H9 (cell line): Measurements from ENCODE around the gene ZNF25. TPM values are rescaled to one million over a fixed set of nuclear protein-coding genes. Genes with fewer than 3 reads are reported as not detected.

Source experiments
- DNase-seq: peaks from one replicate; pipeline ENCODE4 v3.0.0-alpha.2; 2017
- H2AFZ ChIP-seq: one replicate; pipeline ENCODE4 v1.6.1; 2013; ENCODE audit warnings: mild to moderate bottlenecking, low read length, control low read depth, moderate library complexity
- H2AK5ac ChIP-seq: 2 replicates; pipeline ENCODE4 v1.6.1; 2013; ENCODE audit warnings: low read length, control low read depth, mixed read lengths; ENCODE audit not compliant: insufficient read length
- H2BK120ac ChIP-seq: one replicate; pipeline ENCODE4 v1.6.1; 2013; ENCODE audit warnings: low read depth, mild to moderate bottlenecking, low read length, control low read depth, inconsistent platforms; ENCODE audit not compliant: poor library complexity, severe bottlenecking
- H2BK12ac ChIP-seq: 2 replicates; pipeline ENCODE4 v1.6.1; 2013; ENCODE audit warnings: low read length, control low read depth, mixed read lengths, low read depth; ENCODE audit not compliant: insufficient read length
- H2BK15ac ChIP-seq: 2 replicates; pipeline ENCODE4 v1.6.1; 2013; ENCODE audit warnings: low read depth, low read length, control low read depth
- H2BK20ac ChIP-seq: one replicate; pipeline ENCODE4 v1.6.1; 2013; ENCODE audit warnings: low read depth, mild to moderate bottlenecking, low read length, control low read depth, inconsistent platforms; ENCODE audit not compliant: poor library complexity, severe bottlenecking
- H2BK5ac ChIP-seq: 2 replicates; pipeline ENCODE4 v1.6.1; 2013; ENCODE audit warnings: low read length, control low read depth, mixed read lengths; ENCODE audit not compliant: insufficient read length
- H3K14ac ChIP-seq: 2 replicates; pipeline ENCODE4 v1.6.1; 2013; ENCODE audit warnings: low read length, control low read depth; ENCODE audit not compliant: insufficient read depth
- H3K18ac ChIP-seq: 2 replicates; pipeline ENCODE4 v1.6.1; 2013; ENCODE audit warnings: low read depth, mild to moderate bottlenecking, mixed read lengths, low read length, control low read depth; ENCODE audit not compliant: insufficient read length
- H3K23ac ChIP-seq: 2 replicates; pipeline ENCODE4 v1.6.1; 2013; ENCODE audit warnings: low read length, control low read depth, mixed read lengths, low read depth; ENCODE audit not compliant: insufficient read length
- H3K23me2 ChIP-seq: 2 replicates; pipeline ENCODE4 v1.6.1; 2013; ENCODE audit warnings: low read depth, mild to moderate bottlenecking, mixed read lengths, low read length, control low read depth; ENCODE audit not compliant: insufficient read length, poor library complexity, severe bottlenecking
- H3K27ac ChIP-seq: 2 replicates; pipeline ENCODE4 v1.5.1; 2013; ENCODE audit warnings: low read length, control low read depth, mixed read lengths, low read depth; ENCODE audit not compliant: insufficient read length
- H3K27me3 ChIP-seq: 2 replicates; pipeline ENCODE4 v1.6.1; 2013; ENCODE audit warnings: low read length, control low read depth, inconsistent platforms; ENCODE audit not compliant: insufficient read depth
- H3K4ac ChIP-seq: 2 replicates; pipeline ENCODE4 v1.6.1; 2013; ENCODE audit warnings: low read depth, mild to moderate bottlenecking, control low read depth, inconsistent platforms, low read length, moderate library complexity
- H3K4me1 ChIP-seq: 2 replicates; pipeline ENCODE4 v1.6.1; 2013; ENCODE audit warnings: low read length, control low read depth, inconsistent platforms; ENCODE audit not compliant: insufficient read depth
- H3K4me2 ChIP-seq: 2 replicates; pipeline ENCODE4 v1.6.1; 2013; ENCODE audit warnings: low read length, control low read depth, mixed read lengths; ENCODE audit not compliant: insufficient read length, insufficient read depth
- H3K56ac ChIP-seq: 2 replicates; pipeline ENCODE4 v1.6.1; 2013; ENCODE audit warnings: low read depth, mild to moderate bottlenecking, mixed read lengths, low read length, control low read depth; ENCODE audit not compliant: insufficient read length
- H3K79me1 ChIP-seq: 2 replicates; pipeline ENCODE4 v1.6.1; 2013; ENCODE audit warnings: low read depth, mild to moderate bottlenecking, moderate library complexity, low read length, control low read depth, inconsistent platforms; ENCODE audit not compliant: insufficient read depth, poor library complexity, severe bottlenecking
- H3K79me2 ChIP-seq: 2 replicates; pipeline ENCODE4 v1.6.1; 2013; ENCODE audit warnings: low read length, control low read depth, inconsistent platforms; ENCODE audit not compliant: insufficient read depth
- H3K9ac ChIP-seq: 2 replicates; pipeline ENCODE4 v1.6.1; 2013; ENCODE audit warnings: low read length, control low read depth, mixed read lengths; ENCODE audit not compliant: insufficient read length; ENCODE audit errors: extremely low read depth
- H3K9me3 ChIP-seq: one replicate; pipeline ENCODE4 v1.6.1; 2013; ENCODE audit warnings: low read depth, low read length, inconsistent platforms; ENCODE audit not compliant: control insufficient read depth
- H3T11ph ChIP-seq: one replicate; pipeline ENCODE4 v1.6.1; 2013; ENCODE audit warnings: mild to moderate bottlenecking, low read length, control low read depth, inconsistent platforms
- H4K20me1 ChIP-seq: one replicate; pipeline ENCODE4 v1.6.1; 2013; ENCODE audit not compliant: control insufficient read depth, insufficient read length, insufficient read depth
- H4K5ac ChIP-seq: 2 replicates; pipeline ENCODE4 v1.6.1; 2013; ENCODE audit warnings: low read depth, mild to moderate bottlenecking, mixed read lengths, low read length, control low read depth; ENCODE audit not compliant: insufficient read length
- H4K8ac ChIP-seq: replicated peaks from 2 replicates; pipeline ENCODE4 v1.6.1; 2013; ENCODE audit warnings: low read length, control low read depth, mixed read lengths, low read depth; ENCODE audit not compliant: insufficient read length
- H4K91ac ChIP-seq: 2 replicates; pipeline ENCODE4 v1.6.1; 2013; ENCODE audit warnings: low read depth, mild to moderate bottlenecking, moderate library complexity, mixed read lengths, low read length, control low read depth; ENCODE audit not compliant: insufficient read length
- H3K27ac Mint-ChIP-seq, 3 experiments: 2 replicates in 2 of 3; 3 replicates in 1 of 3; pipeline ENCODE4 v1.8.0; 2020 to 2021; ENCODE audit warnings: mixed read lengths in 3 of 3, mild to moderate bottlenecking in 1 of 3, moderate library complexity in 1 of 3
- H3K27me3 Mint-ChIP-seq: 2 replicates; pipeline ENCODE4 v1.8.0; 2021; ENCODE audit warnings: low read depth, mild to moderate bottlenecking, moderate library complexity, mixed read lengths
- H3K36me3 Mint-ChIP-seq, 3 experiments: 2 replicates in 2 of 3; 3 replicates in 1 of 3; pipeline ENCODE4 v1.8.0; 2020 to 2021; ENCODE audit warnings: low read depth in 3 of 3, mixed read lengths in 3 of 3; ENCODE audit not compliant: insufficient read depth in 1 of 3
- H3K4me1 Mint-ChIP-seq, 2 experiments: 2 replicates each; pipeline ENCODE4 v1.8.0; 2020; ENCODE audit warnings: mixed read lengths in 2 of 2
- H3K4me3 Mint-ChIP-seq, 2 experiments: 2 replicates in 1 of 2; 3 replicates in 1 of 2; pipeline ENCODE4 v1.8.0; 2020 to 2021; ENCODE audit warnings: mild to moderate bottlenecking in 2 of 2, mixed read lengths in 2 of 2, moderate library complexity in 1 of 2
- H3K9me3 Mint-ChIP-seq, 2 experiments: 2 replicates in 1 of 2; 3 replicates in 1 of 2; pipeline ENCODE4 v1.8.0; 2020; ENCODE audit warnings: mild to moderate bottlenecking in 2 of 2, mixed read lengths in 2 of 2, moderate library complexity in 1 of 2
- CTCF ChIP-seq: fragments of 200-600 bp; sonication (generic); conservative IDR thresholded peaks from 3 replicates; pipeline ENCODE4 v1.8.0; 2021; ENCODE audit warnings: antibody characterized with exemption, mild to moderate bottlenecking
- WGBS: extraction: QIAGEN DNeasy Blood & Tissue Kit; methylation state at CpG from one replicate; pipeline ENCODE4 v1.1.7; 2013; ENCODE audit warnings: missing lambda C conversion rate, low lambda C conversion rate, mixed read lengths; ENCODE audit not compliant: insufficient read length; ENCODE audit errors: extremely low coverage; 5-methylcytosine and 5-hydroxymethylcytosine counted together
- total RNA-seq: library from RNA; stranded (reverse); gene quantifications from 2 replicates; pipeline ENCODE4 v1.2.1, GENCODE V29; 2021

ZNF25 gene
- total RNA-seq, 1 experiment from 2014 or later, result 0.83 TPM

- no peak overlapping the region for H4K91ac ChIP-seq
- Mint-ChIP-seq H3K27ac (no peak overlapping the region), H3K4me1 (no peaks in the 10 kb centered on the region), H3K4me3 (no peak overlapping the region), H3K27me3 (no peaks in the 10 kb centered on the region), H3K36me3 (peaks cover 26 to 44% (median 27%) of the 10 kb centered on the region in 3 experiments), H3K9me3 (peaks cover 79 to 92% of the 10 kb centered on the region in 2 experiments)
- H4K5ac ChIP-seq, result no peak overlapping the region
- no peak overlapping the region for H2BK15ac ChIP-seq
- no peaks in the 10 kb centered on the region for H3K4me1 ChIP-seq
- H2AFZ ChIP-seq, result no peak overlapping the region
- TF ChIP-seq CTCF, result no peak
- no peak overlapping the region for H3K9ac ChIP-seq
- no peak overlapping the region for H4K8ac ChIP-seq
- no peaks in the 10 kb centered on the region for H3K23me2 ChIP-seq
- no peaks in the 10 kb centered on the region for H3K79me2 ChIP-seq
- no peak overlapping the region for H2BK120ac ChIP-seq
- no peaks in the 10 kb centered on the region for H3K79me1 ChIP-seq
- H2BK20ac ChIP-seq, result no peak overlapping the region
- H3K18ac ChIP-seq, result no peak overlapping the region
- H2AK5ac ChIP-seq, result no peak overlapping the region
- no peaks in the 10 kb centered on the region for H4K20me1 ChIP-seq
- no CpG with 5 or more reads among the region's 2 CpGs for WGBS
- DNase-seq, result no peak
- no peak overlapping the region for H3K4me2 ChIP-seq
- no peak overlapping the region for H3K4ac ChIP-seq
- H2BK12ac ChIP-seq, result no peak overlapping the region
- H3K23ac ChIP-seq, result no peak overlapping the region
- H3K56ac ChIP-seq, result no peak overlapping the region
- H3T11ph ChIP-seq, result no peak overlapping the region
- H2BK5ac ChIP-seq, result no peak overlapping the region
- H3K9me3 ChIP-seq, result peaks cover 30% of the 10 kb centered on the region
- no peak overlapping the region for H3K14ac ChIP-seq
- H3K27ac ChIP-seq, result no peak overlapping the region
- no peaks in the 10 kb centered on the region for H3K27me3 ChIP-seq
These were observed 15.8 kb downstream of the ZNF25 start for GRCh38 chr10:37960591-37961137.
